H1 (cell line): ENCODE results near the gene CFAP61. TPM values are rescaled to one million over a fixed set of nuclear protein-coding genes. Genes with fewer than 3 reads are reported as not detected.

ENCODE experiments used
- GTF2F1 ChIP-seq: IDR thresholded peaks from 2 replicates; pipeline ENCODE4 v1.6.1; 2012; ENCODE audit warnings: low read depth, low read length, improper control_type of control experiment, borderline replicate concordance
- RFX5 ChIP-seq: IDR thresholded peaks from 2 replicates; pipeline ENCODE4 v1.6.1; 2011; ENCODE audit warnings: low read depth, low read length, improper control_type of control experiment, borderline replicate concordance
- SAP30 ChIP-seq: fragments of 300-600 bp; sonication (generic); IDR thresholded peaks from 2 replicates; pipeline ENCODE4 v1.7.1; 2012; ENCODE audit warnings: low read length, moderate library complexity, mild to moderate bottlenecking, inconsistent platforms; ENCODE audit not compliant: insufficient read depth, insufficient replicate concordance
- SIRT6 ChIP-seq: IDR thresholded peaks from one replicate; pipeline ENCODE4 v1.7.1; 2012; ENCODE audit warnings: low read length, inconsistent platforms
- SRF ChIP-seq: IDR thresholded peaks from 2 replicates; pipeline ENCODE4 v1.6.1; 2011; ENCODE audit warnings: mild to moderate bottlenecking, low read depth, low read length, moderate library complexity
- polyA plus RNA-seq, 7 experiments: library from polyadenylated mRNA; depleted of rRNA in 3 of 7; stranded (reverse) in 5 of 7; unstranded in 2 of 7; fragments of >200 nt in 5 of 7; fragments of 200-250 nt in 2 of 7; gene quantifications; 1 replicate in 5 of 7; 2 replicates in 1 of 7; 4 replicates in 1 of 7; pipeline versions ENCODE4 v1.2.1 to v1.2.3, GENCODE V29; 2011 to 2013; ENCODE audit warnings: missing spikeins in 2 of 7, mixed read lengths in 2 of 7
- total RNA-seq: library from RNA; stranded (reverse); fragmentation: NEBNext Ultra II Directional; extraction: Animal tissue kit (Norgen Biotek cat#: 25700); gene quantifications from 2 replicates; pipeline ENCODE4 v1.2.1, GENCODE V29; 2021

The CFAP61 gene
- total and polyA plus RNA-seq, 2 of the 8 experiments (the other 6 are each of a cell fraction or from before 2014, with no cell fraction given): 0.29 to 0.61 TPM

DNA sequence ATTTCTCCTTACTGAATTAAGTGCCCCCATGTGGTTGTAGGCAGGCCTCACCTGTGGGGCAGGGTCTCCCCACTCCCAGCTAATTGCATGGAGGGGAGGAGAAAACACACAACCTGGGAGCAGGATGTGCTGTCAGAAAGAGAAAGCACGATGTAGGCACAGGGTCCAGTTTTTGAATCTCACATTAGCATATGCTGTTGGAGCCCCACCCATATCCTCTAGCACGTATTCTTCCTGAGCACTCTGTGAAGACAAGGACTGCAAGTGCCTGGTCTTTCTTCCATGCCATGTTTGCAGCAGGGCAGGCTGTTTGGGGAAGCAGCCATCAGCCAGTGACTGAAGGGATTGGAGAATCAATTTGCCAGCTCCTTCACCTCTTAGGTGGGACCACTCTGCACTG lies 108.2 kb downstream of the CFAP61 start (continued):
- no peak for TF ChIP-seq SAP30
- no peak for TF ChIP-seq RFX5
- no peak for TF ChIP-seq GTF2F1
- TF ChIP-seq SRF: no peak
- no peak for TF ChIP-seq SIRT6
